HS-27A (cell line): Measurements from ENCODE around the gene GALNT7.
A peak's percentile ranks its signal among the peaks of the same experiment; 100 is the strongest.

ENCODE experiments used
- DNase-seq: peaks from one replicate; pipeline ENCODE4 v3.0.0-alpha.2; 2012; ENCODE audit warnings: low read depth, missing footprints

Gene GALNT7

GRCh38 chr4:173307778-173308177 is 139.2 kb downstream of the GALNT7 start:
- DNase-seq, result no peak

- DNase-seq, result no peak
Measured at GRCh38 chr4:173311368-173311767, 142.8 kb downstream of the GALNT7 start.

GRCh38 chr4:173314715-173315114 is 146.1 kb downstream of the GALNT7 start:
- DNase-seq, result no peak

GRCh38 chr4:173316060-173316459 is 147.4 kb downstream of the GALNT7 start:
- no peak for DNase-seq

- no peak for DNase-seq
Measured at GRCh38 chr4:173317004-173317403, 148.4 kb downstream of the GALNT7 start.

- no peak for DNase-seq
Measured at GRCh38 chr4:173318240-173318639, 149.6 kb downstream of the GALNT7 start.

- DNase-seq, result no peak
Measured at GRCh38 chr4:173318648-173319211, 150.1 kb downstream of the GALNT7 start.

GRCh38 chr4:173319696-173320095 is 151.1 kb downstream of the GALNT7 start:
- no peak for DNase-seq

- DNase-seq, result no peak
Measured at GRCh38 chr4:173325007-173325736, 156.6 kb downstream of the GALNT7 start.

- no peak for DNase-seq
Measured at GRCh38 chr4:173328236-173328901, 159.8 kb downstream of the GALNT7 start.

GRCh38 chr4:173330590-173330989 is 162.0 kb downstream of the GALNT7 start:
- DNase-seq, result no peak

- no peak for DNase-seq
Measured at GRCh38 chr4:173332021-173332487, 163.4 kb downstream of the GALNT7 start.

GRCh38 chr4:173332963-173333657 is 164.5 kb downstream of the GALNT7 start:
- no peak for DNase-seq

- DNase-seq, result no peak
Measured at GRCh38 chr4:173333658-173334084, 165.1 kb downstream of the GALNT7 start.

GRCh38 chr4:173334085-173334890 is 165.7 kb downstream of the GALNT7 start, which contains the start of gene HMGB2:
HMGB2 (minus strand) TSS chr4:173334358; CDS start chr4:173333649, 709 bp downstream.
- DNase-seq, result peak; percentile 95

GRCh38 chr4:173334891-173335752 is 166.5 kb downstream of the GALNT7 start:
- peak; percentile 64 for DNase-seq

GRCh38 chr4:173337463-173337862 is 168.9 kb downstream of the GALNT7 start:
- no peak for DNase-seq

- DNase-seq, result no peak
Measured at GRCh38 chr4:173343832-173344397, 175.3 kb downstream of the GALNT7 start.

- no peak for DNase-seq
Measured at GRCh38 chr4:173345648-173346047, 177.0 kb downstream of the GALNT7 start.

- DNase-seq, result peak; percentile 70
Measured at GRCh38 chr4:173346074-173346473, 177.5 kb downstream of the GALNT7 start.
